Omental fat pad (tissue), 4 donors: ENCODE measurements around the gene PHF12. TPM values are rescaled to one million over a fixed set of nuclear protein-coding genes. Genes with fewer than 3 reads are reported as not detected.

Source experiments
- ATAC-seq: fragments of 150-250 bp; one replicate; pipeline ENCODE4 v1.9.1; 2016; ENCODE audit warnings: mild to moderate bottlenecking, moderate library complexity; ENCODE audit not compliant: low FRiP score
- DNase-seq: peaks from one replicate; pipeline ENCODE4 v3.0.0-alpha.2; 2019; ENCODE audit warnings: low spot score
- CTCF ChIP-seq, 3 donors: fragments of 450-650 bp; IDR thresholded peaks; one replicate each; pipeline ENCODE4 v1.5.1; 2016 to 2017; ENCODE audit warnings: antibody characterized with exemption in 3 of 3, mild to moderate bottlenecking in 3 of 3, moderate library complexity in 2 of 3
- total RNA-seq, 4 donors: library from RNA; depleted of rRNA; stranded (reverse); fragments of >200 nt; gene quantifications; one replicate each; pipeline ENCODE4 v1.1.0, GENCODE V29; 2016

PHF12 gene
- total RNA-seq, 4 donors from 2014 or later = 15.6 to 47.1 (median 27.6) TPM

GRCh38 chr17:28959471-28959871, 8.2 kb upstream of the PHF12 start:
- TF ChIP-seq CTCF (IDR thresholded peaks at IDR 0.05) = no peak
- DNase-seq (no peak), ATAC-seq (no peak)

- TF ChIP-seq CTCF (IDR thresholded peaks at IDR 0.05) = no peak
- no peak for ATAC-seq
- no peak for DNase-seq
Measured at GRCh38 chr17:28958820-28959455, 7.6 kb upstream of the PHF12 start.

- ATAC-seq (no peak), DNase-seq (no peak)
- no peak for TF ChIP-seq CTCF (IDR thresholded peaks at IDR 0.05)
Measured at GRCh38 chr17:28957992-28958355, 6.7 kb upstream of the PHF12 start.

GRCh38 chr17:28957277-28957991, 6.1 kb upstream of the PHF12 start:
- TF ChIP-seq CTCF (IDR thresholded peaks at IDR 0.05) = no peak
- DNase-seq (no peak), ATAC-seq (no peak)

- no peak for DNase-seq
- ATAC-seq = no peak
- no peak for TF ChIP-seq CTCF (IDR thresholded peaks at IDR 0.05)
Measured at GRCh38 chr17:28956861-28957260, 5.5 kb upstream of the PHF12 start.

GRCh38 chr17:28956112-28956511, 4.8 kb upstream of the PHF12 start:
- no peak for TF ChIP-seq CTCF (IDR thresholded peaks at IDR 0.05)
- ATAC-seq (no peak), DNase-seq (no peak)

- DNase-seq (no peak), ATAC-seq (no peak)
- TF ChIP-seq CTCF (IDR thresholded peaks at IDR 0.05) = no peak
Measured at GRCh38 chr17:28955408-28955807, 4.1 kb upstream of the PHF12 start.
